GM18907 (cell line): ENCODE results near the gene ALDH7A1.
A peak's percentile ranks its signal among the peaks of the same experiment; 100 is the strongest.
"Not testable (repeated sequence)": the region's sequence is repeated elsewhere in the genome, so short reads cannot be mapped to it uniquely, and the experiment has no call there.

ENCODE experiments used
- ATAC-seq: cut with Tn5 transposase; IDR thresholded peaks from one replicate; pipeline ENCODE4 v1.9.1; 2021; ENCODE audit warnings: mild to moderate bottlenecking, moderate library complexity; ENCODE audit not compliant: unreplicated experiment

The ALDH7A1 gene

GRCh38 chr5:126594748-126595485 lies at the start of gene ALDH7A1:
TSS of gene ALDH7A1 (minus strand) at chr5:126595219. CDS start at chr5:126595198, 21 bp downstream.
- peak; percentile 83 for ATAC-seq

GRCh38 chr5:126641387-126641786 lies 46.4 kb upstream of the ALDH7A1 start:
- no peak for ATAC-seq

DNA sequence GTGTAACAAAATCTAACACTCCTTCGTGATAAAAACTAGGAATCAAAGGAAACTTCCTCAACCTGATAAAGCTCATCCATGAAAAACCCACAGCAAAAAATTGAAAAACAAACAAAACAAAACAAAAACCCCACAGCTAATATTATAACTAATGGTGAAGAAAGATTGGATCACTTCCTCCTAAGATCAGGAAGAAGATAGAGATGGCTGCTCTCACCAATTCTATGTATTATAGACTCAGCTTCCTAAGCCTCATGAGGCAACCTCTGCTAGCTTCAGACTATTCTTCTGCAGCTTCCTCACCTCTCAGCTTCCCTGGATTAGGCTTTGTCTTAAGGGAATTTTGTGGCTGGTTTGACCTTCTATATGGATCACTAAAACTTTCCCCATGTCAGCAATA lies 45.8 kb upstream of the ALDH7A1 start:
- no peak for ATAC-seq

DNA sequence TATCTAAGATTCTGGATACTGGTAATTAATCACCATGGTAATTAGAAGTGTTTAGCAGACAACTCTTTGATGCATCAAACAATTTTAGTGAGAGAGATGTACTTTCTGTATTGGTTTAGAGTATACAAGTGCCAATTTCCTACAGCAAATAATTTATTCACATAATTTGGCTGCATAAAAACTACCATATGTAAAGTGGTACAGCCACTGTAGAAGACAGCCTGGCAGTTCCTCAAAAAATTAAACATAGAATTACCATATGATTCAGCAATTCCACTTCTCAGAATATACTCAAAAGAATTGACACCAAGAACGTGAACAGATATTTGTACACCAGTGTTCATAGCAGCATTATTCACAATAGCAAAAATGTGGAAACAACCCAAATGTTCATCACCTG lies 41.9 kb upstream of the ALDH7A1 start:
- ATAC-seq, result no peak

- ATAC-seq, result no peak
Measured at GRCh38 chr5:126635585-126635984, 40.6 kb upstream of the ALDH7A1 start.

DNA sequence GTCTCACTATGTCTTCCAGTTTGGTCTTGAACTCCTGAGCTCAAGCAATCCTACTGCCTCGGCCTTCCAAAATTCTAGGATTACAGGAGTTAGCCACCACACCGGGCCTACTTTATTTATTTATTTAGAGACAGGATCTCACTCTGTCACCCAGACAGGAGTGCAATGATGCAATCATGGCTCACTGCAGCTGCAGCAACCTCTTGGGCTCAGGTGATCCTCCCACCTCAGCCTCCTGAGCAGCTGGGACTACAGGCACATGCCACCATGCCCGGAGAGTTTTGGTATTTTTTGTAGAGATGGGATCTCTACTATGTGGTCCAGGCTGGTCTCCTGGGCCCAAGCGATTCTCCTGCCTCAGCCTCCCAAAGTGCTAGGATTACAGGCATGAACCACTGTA lies 38.5 kb upstream of the ALDH7A1 start:
- ATAC-seq, result no peak

GRCh38 chr5:126631920-126632319 lies 36.9 kb upstream of the ALDH7A1 start:
- no peak for ATAC-seq

GRCh38 chr5:126628102-126628501 lies 33.1 kb upstream of the ALDH7A1 start:
- ATAC-seq, result no peak

DNA sequence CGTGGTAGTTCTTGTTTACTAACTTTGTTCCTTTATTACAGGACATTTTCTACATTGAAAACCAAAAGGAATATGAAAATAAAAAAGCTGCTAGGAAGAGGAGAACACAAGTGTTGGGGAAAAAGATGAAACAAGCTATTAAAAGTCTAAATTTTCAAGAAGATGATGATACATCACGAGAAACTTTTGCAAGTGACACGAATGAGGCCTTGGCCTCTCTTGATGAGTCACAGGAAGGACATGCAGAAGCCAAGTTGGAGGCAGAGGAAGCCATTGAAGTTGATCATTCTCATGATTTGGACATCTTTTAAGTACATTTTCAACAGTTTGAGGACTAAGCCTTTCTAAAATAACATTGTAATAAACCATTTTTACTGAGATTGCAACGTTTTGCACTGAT lies 29.5 kb upstream of the ALDH7A1 start:
- ATAC-seq, result no peak

GRCh38 chr5:126619781-126620180 lies 24.8 kb upstream of the ALDH7A1 start:
- ATAC-seq, result no peak

DNA sequence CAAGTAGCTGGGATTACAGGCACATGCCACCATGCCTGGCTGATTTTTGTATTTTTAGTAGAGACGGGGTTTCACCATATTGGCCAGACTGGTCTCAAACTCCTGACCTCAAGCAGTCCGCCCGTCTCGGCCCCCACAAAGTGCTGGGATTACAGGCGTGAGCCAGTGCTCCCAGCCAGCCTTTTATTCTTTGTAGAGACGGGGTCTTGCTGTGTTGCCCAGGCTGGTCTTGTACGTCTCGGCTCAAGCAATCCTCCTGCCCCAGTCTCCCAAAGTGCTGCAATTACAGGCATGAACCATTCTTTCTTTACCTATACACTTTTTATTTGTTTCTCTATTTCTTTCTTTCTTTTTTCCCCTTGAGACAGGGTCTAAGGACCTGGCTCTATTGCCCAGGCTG lies 22.6 kb upstream of the ALDH7A1 start:
- ATAC-seq, result not testable (repeated sequence)

DNA sequence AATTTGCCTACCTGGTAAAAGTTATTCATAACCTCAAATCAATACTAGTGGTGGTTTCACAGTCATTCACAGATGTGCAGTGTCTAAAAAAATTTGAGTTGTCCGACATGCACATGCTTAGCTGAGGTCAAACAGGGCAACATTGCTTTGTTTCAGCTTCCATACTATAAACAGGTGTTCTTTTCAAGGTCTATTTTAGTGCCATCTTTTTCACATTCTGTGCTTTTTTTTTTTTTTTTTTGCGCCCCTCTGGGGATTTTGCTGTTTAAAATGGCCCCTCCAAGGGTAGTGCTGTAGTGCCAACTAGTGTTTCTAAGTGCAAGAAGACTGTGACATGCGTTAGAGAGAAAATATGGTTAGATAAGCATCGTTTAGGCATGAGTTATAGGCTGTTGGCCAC lies 20.3 kb upstream of the ALDH7A1 start:
- peak; percentile 92 for ATAC-seq

GRCh38 chr5:126613941-126614592 lies 19.0 kb upstream of the ALDH7A1 start:
- ATAC-seq, result no peak

- no peak for ATAC-seq
Measured at GRCh38 chr5:126610616-126611015, 15.6 kb upstream of the ALDH7A1 start.

- ATAC-seq, result no peak
Measured at GRCh38 chr5:126610160-126610559, 15.1 kb upstream of the ALDH7A1 start.

DNA sequence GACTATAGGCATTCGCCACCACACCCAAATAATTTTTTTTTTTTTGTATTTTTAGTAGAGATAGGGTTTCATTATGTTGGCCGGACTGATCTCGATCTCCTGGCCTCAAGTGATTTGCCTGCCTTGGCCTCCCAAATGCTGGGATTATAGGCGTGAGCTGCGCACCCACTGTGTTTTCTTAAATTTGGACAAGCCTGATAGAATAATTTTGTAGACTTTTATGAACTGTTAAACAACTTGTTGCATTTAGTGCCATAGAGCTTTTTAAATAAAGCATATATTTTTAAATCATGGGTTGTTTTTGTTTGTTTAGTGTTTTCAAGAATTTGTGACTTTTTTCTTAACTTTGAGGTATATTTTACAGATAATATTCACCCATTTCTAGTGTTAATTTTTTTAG lies 10.5 kb upstream of the ALDH7A1 start:
- no peak for ATAC-seq

- ATAC-seq, result no peak
Measured at GRCh38 chr5:126603402-126603991, 8.5 kb upstream of the ALDH7A1 start.

DNA sequence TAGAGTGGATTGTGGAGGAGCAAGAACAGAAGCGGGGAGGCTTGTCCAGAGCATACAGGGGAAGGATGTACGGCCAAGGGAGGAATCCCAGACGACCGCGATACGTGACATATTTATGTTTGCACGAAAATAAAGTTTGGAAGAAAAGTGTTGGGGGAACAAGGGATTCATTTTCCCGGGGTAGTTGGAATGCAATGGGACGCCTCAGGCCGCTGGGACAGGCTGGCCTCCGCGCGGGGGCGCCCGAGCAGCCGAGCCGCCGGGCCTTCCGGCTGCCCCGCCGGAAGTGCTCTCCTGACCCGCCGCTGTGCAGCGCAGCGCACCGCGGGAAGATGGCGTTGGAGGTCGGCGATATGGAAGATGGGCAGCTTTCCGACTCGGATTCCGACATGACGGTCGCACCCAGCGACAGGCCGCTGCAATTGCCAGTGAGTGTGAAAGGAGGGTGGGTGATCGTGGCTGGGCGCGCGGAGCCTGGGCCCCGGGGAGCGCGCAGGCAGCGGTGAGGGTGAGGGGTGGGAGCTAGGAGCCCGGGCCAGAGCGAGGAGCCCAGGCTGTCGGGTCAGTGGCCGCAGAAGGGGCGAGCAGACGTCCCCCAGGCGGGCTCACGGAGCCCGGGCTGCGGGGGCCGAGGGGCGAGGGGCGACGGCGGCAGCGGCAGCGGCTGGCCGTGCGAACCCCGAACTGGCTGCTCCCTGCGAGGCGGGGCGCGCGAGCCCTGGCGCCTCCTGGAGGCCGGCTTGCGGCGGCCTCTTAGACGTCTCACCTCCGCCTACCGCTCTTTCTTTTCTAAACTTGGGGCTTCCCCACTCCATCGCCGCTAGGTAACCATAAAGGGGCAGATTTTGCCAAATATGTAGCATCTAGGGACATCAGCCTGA lies 5.9 kb upstream of the ALDH7A1 start, which contains the start of gene PHAX:
Gene PHAX, plus strand, starts transcription at position 317 of the 881 bp plus-strand sequence. Its CDS starts 16 bp downstream, at position 333.
- peak; percentile 98 for ATAC-seq

GRCh38 chr5:126599971-126600630 lies 5.1 kb upstream of the ALDH7A1 start:
- not testable (repeated sequence) for ATAC-seq

DNA sequence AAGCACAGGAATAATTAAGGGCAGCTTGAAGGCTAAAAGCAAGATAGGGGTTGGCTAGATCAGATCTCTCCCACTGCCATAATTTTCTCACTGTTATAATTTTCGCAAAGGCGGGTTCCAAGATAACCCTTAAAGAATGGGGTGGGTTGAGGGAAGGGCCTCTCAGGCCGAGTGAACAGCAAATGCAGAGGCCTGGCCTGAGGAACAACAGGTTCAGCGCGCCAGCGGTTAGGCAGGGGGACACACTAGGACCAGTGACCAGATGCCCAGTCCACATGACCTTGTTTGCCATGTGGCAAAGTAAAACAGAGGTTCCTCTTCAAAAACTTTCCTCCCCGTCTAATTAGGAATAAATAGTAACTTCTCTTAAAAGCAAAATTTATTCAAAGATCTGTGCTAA lies 4.5 kb upstream of the ALDH7A1 start:
- no peak for ATAC-seq
